GM12865 (cell line): ENCODE data around the gene MYO1A.

Experiments used
- DNase-seq: peaks from one replicate; pipeline ENCODE4 v3.0.0; 2010; ENCODE audit warnings: low read depth
- H3K4me3 ChIP-seq: 2 replicates; pipeline ENCODE4 v1.5.1; 2011; ENCODE audit warnings: mild to moderate bottlenecking, low read depth, low read length, control low read depth
- CTCF ChIP-seq: IDR thresholded peaks from 2 replicates; pipeline ENCODE4 v1.5.1; 2011; ENCODE audit warnings: low read length, control low read depth, low read depth, inconsistent platforms; ENCODE audit not compliant: insufficient read depth; ENCODE audit errors: missing control alignments

Gene MYO1A

DNA sequence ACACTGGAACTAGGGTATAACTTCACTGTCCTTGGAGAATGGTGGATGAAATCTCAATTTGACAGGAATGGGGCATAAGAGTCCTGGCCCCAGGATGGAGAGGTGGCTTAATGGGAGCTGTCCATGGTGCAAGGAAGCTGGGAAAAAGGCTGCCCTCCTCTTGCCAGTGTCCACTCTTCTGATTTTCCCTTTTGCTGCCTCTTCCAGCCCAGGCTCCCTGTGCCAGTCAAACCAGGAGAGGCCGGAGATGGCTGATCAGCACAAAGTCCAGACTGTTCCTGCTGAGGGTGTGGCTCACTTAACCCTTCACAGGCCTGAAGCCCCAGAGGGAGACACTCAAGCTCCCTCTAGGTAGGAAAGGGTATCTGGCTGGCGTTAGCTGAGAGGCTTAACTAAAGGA lies at the start of gene MYO1A:
Gene MYO1A, minus strand, starts transcription at position 240 of the 400 bp plus-strand sequence. CDS start 1,806 bp downstream, outside the sequence.
- no peak for TF ChIP-seq CTCF
- no peak for DNase-seq
- H3K4me3 ChIP-seq: no peak within 1 kb of the TSS

GRCh38 chr12:57099047-57099714 lies 49.3 kb upstream of the MYO1A start:
- no peak for TF ChIP-seq CTCF
- H3K4me3 ChIP-seq: no peak overlapping the region
- DNase-seq: no peak

- DNase-seq: no peak
- TF ChIP-seq CTCF: no peak
- H3K4me3 ChIP-seq: no peak overlapping the region
These were observed 48.6 kb upstream of the MYO1A start for GRCh38 chr12:57098546-57098945.

GRCh38 chr12:57097554-57097835 lies 47.6 kb upstream of the MYO1A start:
- TF ChIP-seq CTCF: no peak
- no peak for DNase-seq
- H3K4me3 ChIP-seq: no peak overlapping the region

DNA sequence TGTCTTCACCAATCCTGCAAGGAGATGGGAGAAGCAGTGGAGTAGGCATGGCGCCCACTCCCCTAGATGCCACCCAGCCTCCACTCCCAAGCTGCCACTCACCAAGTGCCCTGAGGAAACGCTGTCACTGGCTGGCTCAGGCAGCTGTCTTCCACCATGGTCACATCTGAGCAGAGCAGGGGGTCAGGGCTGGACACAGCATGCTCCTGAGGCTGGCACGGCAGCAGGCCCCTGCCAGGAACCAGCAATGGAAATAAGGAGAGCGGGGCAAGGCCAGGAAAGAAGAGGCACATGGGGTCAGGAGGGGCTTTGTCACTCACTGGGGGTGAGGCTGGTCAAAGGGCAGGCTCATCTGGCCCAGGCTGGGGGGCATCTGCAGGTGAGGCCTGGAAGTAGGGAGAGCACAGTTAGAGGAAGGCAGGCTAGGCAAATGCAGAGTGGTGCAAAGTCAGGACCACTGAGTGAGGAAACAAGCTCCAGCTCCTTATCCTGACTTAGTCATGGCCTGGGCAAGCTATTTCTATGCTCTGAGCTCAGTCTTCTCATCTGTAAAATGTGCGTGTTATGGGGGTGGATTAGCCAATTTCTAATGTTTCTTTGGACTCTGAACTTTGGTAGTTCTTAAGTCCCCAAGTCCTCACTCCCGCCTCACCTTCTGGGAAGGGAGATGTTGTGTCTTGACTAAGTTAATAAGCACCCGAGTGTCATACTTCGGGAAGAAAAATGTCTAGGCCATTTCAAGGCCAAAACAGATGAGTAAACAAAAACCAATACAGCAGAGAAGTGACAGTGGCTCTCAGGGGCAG lies 47.0 kb upstream of the MYO1A start:
- DNase-seq: no peak
- no peak for TF ChIP-seq CTCF
- no peak overlapping the region for H3K4me3 ChIP-seq

DNA sequence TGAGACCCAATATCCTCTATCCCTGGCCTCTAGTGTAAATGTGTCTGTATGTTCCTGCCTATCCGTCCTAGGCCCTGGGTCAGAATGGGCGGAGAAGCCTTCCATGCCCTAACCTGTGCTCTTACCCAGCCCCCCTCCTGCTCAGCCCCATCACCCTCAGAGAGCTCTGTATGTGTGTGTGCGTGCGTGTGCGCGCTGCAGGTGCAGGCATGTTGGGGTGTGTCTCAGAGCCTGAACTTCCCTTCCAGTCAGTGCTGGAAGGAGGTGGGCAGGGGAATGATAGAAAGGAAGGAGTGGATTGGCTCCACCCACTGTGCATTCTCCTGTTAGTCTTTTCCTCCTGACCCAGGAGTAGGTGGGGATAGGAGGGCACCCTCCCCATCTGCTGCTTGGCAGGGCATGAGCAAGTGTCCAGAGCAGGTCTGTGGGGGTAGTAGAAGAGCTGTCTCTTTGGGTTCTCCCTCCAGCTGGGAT lies 46.2 kb upstream of the MYO1A start:
- no peak for TF ChIP-seq CTCF
- no peak overlapping the region for H3K4me3 ChIP-seq
- no peak for DNase-seq
